Measurements from ENCODE around the gene RAB5B.

DNA sequence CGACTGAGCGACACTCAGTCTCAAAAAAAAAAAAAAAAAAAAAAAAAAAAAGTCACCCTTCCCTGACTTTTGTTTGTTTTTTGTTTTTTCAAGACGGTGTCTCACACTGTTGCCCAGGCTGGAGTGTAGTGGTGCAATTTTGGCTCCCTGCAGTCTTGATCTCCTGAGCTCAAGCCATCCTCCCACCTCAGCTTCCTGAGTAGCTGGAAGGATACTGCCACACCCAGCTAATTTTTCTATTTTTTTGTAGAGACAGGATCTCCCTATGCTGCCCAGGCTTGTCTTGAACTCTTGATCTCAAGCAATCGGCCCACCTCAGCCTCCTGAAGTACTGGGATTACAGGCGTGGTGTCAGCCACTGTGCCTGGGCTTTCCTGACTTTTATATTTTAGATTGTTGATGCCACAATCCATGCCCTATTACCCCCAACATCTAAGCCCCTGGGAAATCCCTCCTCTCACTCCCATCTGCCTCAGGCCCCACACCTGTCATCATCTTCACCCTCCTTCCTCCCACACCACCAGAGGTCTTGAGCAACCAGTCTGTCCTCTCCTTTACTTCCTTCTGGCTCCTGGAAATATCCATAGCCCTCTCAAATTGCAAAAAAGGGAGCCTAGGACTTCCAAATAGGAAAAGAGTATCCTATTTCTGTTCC is 54.8 kb downstream of the RAB5B start:
- TF ChIP-seq, protein P1, sequence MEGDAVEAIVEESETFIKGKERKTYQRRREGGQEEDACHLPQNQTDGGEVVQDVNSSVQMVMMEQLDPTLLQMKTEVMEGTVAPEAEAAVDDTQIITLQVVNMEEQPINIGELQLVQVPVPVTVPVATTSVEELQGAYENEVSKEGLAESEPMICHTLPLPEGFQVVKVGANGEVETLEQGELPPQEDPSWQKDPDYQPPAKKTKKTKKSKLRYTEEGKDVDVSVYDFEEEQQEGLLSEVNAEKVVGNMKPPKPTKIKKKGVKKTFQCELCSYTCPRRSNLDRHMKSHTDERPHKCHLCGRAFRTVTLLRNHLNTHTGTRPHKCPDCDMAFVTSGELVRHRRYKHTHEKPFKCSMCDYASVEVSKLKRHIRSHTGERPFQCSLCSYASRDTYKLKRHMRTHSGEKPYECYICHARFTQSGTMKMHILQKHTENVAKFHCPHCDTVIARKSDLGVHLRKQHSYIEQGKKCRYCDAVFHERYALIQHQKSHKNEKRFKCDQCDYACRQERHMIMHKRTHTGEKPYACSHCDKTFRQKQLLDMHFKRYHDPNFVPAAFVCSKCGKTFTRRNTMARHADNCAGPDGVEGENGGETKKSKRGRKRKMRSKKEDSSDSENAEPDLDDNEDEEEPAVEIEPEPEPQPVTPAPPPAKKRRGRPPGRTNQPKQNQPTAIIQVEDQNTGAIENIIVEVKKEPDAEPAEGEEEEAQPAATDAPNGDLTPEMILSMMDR (IDR thresholded peaks at IDR 0.05; ENCODE audit: low read length) = no peak
- TF ChIP-seq EZH2phosphoT487 (IDR thresholded peaks at IDR 0.05; ENCODE audit: low read length) = no peak
